ENCODE results near the gene CAMKK2. TPM values are rescaled to one million over a fixed set of nuclear protein-coding genes. Genes with fewer than 3 reads are reported as not detected.

CAMKK2 gene
- total and polyA plus RNA-seq, 10 donors = 13.6 to 90.1 (median 63.3) TPM

DNA sequence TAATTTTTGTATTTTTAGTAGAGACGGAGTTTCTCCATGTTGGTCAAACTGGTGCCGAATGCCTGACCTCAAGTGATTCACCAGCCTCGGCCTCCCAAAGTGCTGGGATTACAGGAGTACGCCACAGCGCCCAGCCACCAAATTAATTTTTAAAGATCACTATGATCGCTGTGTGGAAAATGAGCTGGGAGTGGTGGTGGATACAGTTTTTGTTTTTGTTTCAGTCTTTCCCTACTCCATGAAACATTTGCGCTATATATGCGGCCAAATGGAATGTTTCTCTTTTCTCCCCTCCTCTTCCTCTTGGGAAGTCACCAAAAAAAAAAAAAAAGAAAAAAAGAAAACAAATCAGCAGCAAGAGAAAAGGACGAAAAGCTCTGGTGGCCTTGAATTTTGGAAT is 107.4 kb downstream of the CAMKK2 start:
- intact Hi-C loops (cut with DNase I; ENCODE audit: low total_unique reads) = no loop called here
- no peak for DNase-seq
- Histone ChIP-seq H3K4me1 (peaks cover 0 to 26% (median 15%) of the 10 kb centered on the region in 6 donors), H3K27me3 (replicated peaks in 1 of 7) (no peaks in the 10 kb centered on the region), H3K4me3 (no peak overlapping the region), H3K36me3 (peaks cover 0 to 13% (median 11%) of the 10 kb centered on the region in 6 donors), H3K9me3 (no peaks in the 10 kb centered on the region), H3K27ac (no peak overlapping the region)
- TF ChIP-seq POLR2AphosphoS5 (IDR thresholded peaks at IDR 0.05) (no peak), POLR2A (IDR thresholded peaks at IDR 0.05) (no peak)
- TF ChIP-seq, protein P1, sequence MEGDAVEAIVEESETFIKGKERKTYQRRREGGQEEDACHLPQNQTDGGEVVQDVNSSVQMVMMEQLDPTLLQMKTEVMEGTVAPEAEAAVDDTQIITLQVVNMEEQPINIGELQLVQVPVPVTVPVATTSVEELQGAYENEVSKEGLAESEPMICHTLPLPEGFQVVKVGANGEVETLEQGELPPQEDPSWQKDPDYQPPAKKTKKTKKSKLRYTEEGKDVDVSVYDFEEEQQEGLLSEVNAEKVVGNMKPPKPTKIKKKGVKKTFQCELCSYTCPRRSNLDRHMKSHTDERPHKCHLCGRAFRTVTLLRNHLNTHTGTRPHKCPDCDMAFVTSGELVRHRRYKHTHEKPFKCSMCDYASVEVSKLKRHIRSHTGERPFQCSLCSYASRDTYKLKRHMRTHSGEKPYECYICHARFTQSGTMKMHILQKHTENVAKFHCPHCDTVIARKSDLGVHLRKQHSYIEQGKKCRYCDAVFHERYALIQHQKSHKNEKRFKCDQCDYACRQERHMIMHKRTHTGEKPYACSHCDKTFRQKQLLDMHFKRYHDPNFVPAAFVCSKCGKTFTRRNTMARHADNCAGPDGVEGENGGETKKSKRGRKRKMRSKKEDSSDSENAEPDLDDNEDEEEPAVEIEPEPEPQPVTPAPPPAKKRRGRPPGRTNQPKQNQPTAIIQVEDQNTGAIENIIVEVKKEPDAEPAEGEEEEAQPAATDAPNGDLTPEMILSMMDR (IDR thresholded peaks at IDR 0.05 in 8 of 11, conservative IDR thresholded peaks at IDR 0.05 in 3 of 11) = no peak
- 92 to 95% (median 94%) methylated on average over 9 of the region's 9 CpGs for WGBS, 5 donors

DNA sequence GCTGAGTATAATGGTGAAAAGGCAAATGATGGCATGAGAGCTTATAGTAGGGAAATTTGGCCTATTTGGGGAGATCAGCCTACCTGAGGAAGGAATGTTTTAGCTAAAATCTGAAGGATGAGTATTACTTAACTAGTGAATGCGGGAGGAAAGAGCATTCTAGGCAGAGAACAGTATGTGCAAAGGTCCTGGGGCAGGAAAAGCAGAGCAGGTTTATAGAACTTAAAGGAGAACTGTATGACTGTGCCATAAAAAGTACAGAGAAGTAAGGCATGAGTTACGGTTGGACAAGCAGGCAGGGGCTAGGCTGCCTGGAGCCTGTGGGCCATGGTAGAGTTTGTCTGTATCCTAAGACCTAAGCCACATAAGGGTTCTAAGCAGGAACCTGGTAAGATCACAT is 108.3 kb downstream of the CAMKK2 start:
- Histone ChIP-seq H3K4me3 (no peak overlapping the region), H3K36me3 (peaks cover 0 to 14% (median 12%) of the 10 kb centered on the region in 6 donors), H3K4me1 (peaks cover 0 to 26% (median 15%) of the 10 kb centered on the region in 6 donors), H3K27ac (no peak overlapping the region), H3K9me3 (no peaks in the 10 kb centered on the region), H3K27me3 (replicated peaks in 1 of 7) (no peaks in the 10 kb centered on the region)
- no peak for DNase-seq
- WGBS, 5 donors = 92 to 100% (median 98%) methylated on average over 2 of the region's 2 CpGs
- TF ChIP-seq, protein P1 (IDR thresholded peaks at IDR 0.05 in 8 of 11, conservative IDR thresholded peaks at IDR 0.05 in 3 of 11) = no peak
- TF ChIP-seq POLR2A (IDR thresholded peaks at IDR 0.05) (no peak), POLR2AphosphoS5 (IDR thresholded peaks at IDR 0.05) (no peak)
- intact Hi-C loops (cut with DNase I; ENCODE audit: low total_unique reads) = no loop called here

Other genes with a start within 250 kb of the CAMKK2 start
- gene P2RX7, start 163.8 kb downstream of the CAMKK2 start, total RNA-seq = 10 to 100 TPM in 3 of 7 donors, 1 to 10 TPM in 4; 7.7 to 12.3 (median 9.7) TPM
- gene P2RX7, start 163.8 kb downstream of the CAMKK2 start, polyA plus RNA-seq = 1 to 10 TPM; 1.8 to 5.2 (median 3.7) TPM
- gene P2RX4, start 86.6 kb downstream of the CAMKK2 start, total RNA-seq = 10 to 100 TPM; 27.8 to 97.9 (median 35.8) TPM
- gene P2RX4, start 86.6 kb downstream of the CAMKK2 start, polyA plus RNA-seq = 10 to 100 TPM; 12.0 to 21.5 (median 17.8) TPM
- 100 to 1,000 TPM in 6 of 7 donors, 10 to 100 TPM in 1; 97.5 to 162 (median 139) TPM for gene ANAPC5, start 55.7 kb upstream of the CAMKK2 start, total RNA-seq
- 100 to 1,000 TPM; 117 to 185 (median 145) TPM for gene ANAPC5, start 55.7 kb upstream of the CAMKK2 start, polyA plus RNA-seq
- 10 to 100 TPM; 47.3 to 62.6 (median 57.5) TPM for gene RNF34, start 103.4 kb upstream of the CAMKK2 start, total RNA-seq
- gene RNF34, start 103.4 kb upstream of the CAMKK2 start, polyA plus RNA-seq = 10 to 100 TPM; 20.8 to 31.6 (median 23.3) TPM